Measurements from ENCODE around the gene MCC.

DNA sequence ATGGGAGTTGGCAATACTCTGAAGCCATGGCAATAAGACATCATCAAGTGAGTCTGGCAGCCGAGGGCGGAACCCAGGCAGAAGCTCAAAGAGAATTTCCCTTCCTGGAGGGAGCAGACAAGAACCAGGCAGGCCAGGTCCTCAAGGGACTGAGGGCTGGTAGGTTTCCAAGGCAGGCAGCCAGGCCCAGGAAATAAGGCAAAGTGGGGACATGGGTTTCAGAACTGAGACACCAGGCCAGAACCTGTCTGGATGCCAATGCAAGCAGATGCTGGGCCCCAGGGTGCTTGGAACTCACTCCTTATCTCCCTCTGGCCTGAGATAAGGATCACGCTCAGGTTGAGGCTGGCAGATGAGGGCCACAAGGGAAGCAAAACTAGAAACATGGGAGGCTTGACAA is 62.3 kb downstream of the MCC start:
- TF ChIP-seq FOXA1 (IDR thresholded peaks at IDR 0.05) (no peak), TARDBP (IDR thresholded peaks at IDR 0.05) (no peak), CTBP1 (IDR thresholded peaks at IDR 0.05; ENCODE audit: borderline replicate concordance) (no peak), FOXM1 (IDR thresholded peaks at IDR 0.05; ENCODE audit: borderline replicate concordance) (no peak), HDGF (IDR thresholded peaks at IDR 0.05; ENCODE audit: borderline replicate concordance) (no peak), SUZ12 (IDR thresholded peaks at IDR 0.05) (no peak), LEF1 (IDR thresholded peaks at IDR 0.05; ENCODE audit: borderline replicate concordance) (no peak), NFRKB (IDR thresholded peaks at IDR 0.05) (no peak), L3MBTL2 (conservative IDR thresholded peaks at IDR 0.05) (no peak)
- TF ChIP-seq, protein P1, sequence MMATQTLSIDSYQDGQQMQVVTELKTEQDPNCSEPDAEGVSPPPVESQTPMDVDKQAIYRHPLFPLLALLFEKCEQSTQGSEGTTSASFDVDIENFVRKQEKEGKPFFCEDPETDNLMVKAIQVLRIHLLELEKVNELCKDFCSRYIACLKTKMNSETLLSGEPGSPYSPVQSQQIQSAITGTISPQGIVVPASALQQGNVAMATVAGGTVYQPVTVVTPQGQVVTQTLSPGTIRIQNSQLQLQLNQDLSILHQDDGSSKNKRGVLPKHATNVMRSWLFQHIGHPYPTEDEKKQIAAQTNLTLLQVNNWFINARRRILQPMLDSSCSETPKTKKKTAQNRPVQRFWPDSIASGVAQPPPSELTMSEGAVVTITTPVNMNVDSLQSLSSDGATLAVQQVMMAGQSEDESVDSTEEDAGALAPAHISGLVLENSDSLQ (IDR thresholded peaks at IDR 0.05), result no peak
